Femur (tissue), 1 donor: ENCODE measurements around the gene CYGB.

Experiments used
- DNase-seq: peaks from one replicate; pipeline ENCODE4 v3.0.0-alpha.2; 2017

The CYGB gene

GRCh38 chr17:76537578-76538280, at the start of gene CYGB:
Gene CYGB (minus strand): TSS chr17:76537709. CDS start chr17:76537542, 167 bp downstream.
- no peak for DNase-seq

- DNase-seq, result no peak
These were observed 49.4 kb upstream of the CYGB start for GRCh38 chr17:76586741-76587487.

- DNase-seq, result peak; percentile 57
These were observed 48.4 kb upstream of the CYGB start, which contains the start of gene ST6GALNAC2 for GRCh38 chr17:76585649-76586593. Gene ST6GALNAC2 (minus strand): TSS chr17:76585860. CDS start chr17:76585808, 52 bp downstream.

GRCh38 chr17:76585033-76585648, 47.6 kb upstream of the CYGB start:
- peak; percentile 40 for DNase-seq

GRCh38 chr17:76584427-76585032, 47.0 kb upstream of the CYGB start:
- DNase-seq, result no peak

- no peak for DNase-seq
These were observed 45.2 kb upstream of the CYGB start for GRCh38 chr17:76582660-76583059.

GRCh38 chr17:76581515-76581914, 44.0 kb upstream of the CYGB start:
- DNase-seq, result no peak

- DNase-seq, result no peak
These were observed 41.8 kb upstream of the CYGB start for GRCh38 chr17:76579281-76579680.

- DNase-seq, result no peak
These were observed 40.9 kb upstream of the CYGB start for GRCh38 chr17:76578376-76578775.

GRCh38 chr17:76577876-76578275, 40.4 kb upstream of the CYGB start:
- DNase-seq, result no peak

GRCh38 chr17:76576189-76576588, 38.7 kb upstream of the CYGB start:
- DNase-seq, result no peak

GRCh38 chr17:76575570-76575969, 38.1 kb upstream of the CYGB start:
- no peak for DNase-seq

GRCh38 chr17:76574166-76574565, 36.7 kb upstream of the CYGB start:
- DNase-seq, result no peak

GRCh38 chr17:76573096-76573495, 35.6 kb upstream of the CYGB start:
- DNase-seq, result no peak

GRCh38 chr17:76572201-76572910, 34.8 kb upstream of the CYGB start:
- no peak for DNase-seq

- no peak for DNase-seq
These were observed 33.5 kb upstream of the CYGB start for GRCh38 chr17:76570877-76571471.

GRCh38 chr17:76570457-76570856, 32.9 kb upstream of the CYGB start:
- DNase-seq, result no peak

- DNase-seq, result peak; percentile 54
These were observed 32.2 kb upstream of the CYGB start for GRCh38 chr17:76569607-76570279.

GRCh38 chr17:76568811-76569221, 31.3 kb upstream of the CYGB start:
- DNase-seq, result no peak

- DNase-seq, result peak; percentile 21
These were observed 30.3 kb upstream of the CYGB start for GRCh38 chr17:76567634-76568432.
